ENCODE measurements around the gene RICTOR.

Gene RICTOR

DNA sequence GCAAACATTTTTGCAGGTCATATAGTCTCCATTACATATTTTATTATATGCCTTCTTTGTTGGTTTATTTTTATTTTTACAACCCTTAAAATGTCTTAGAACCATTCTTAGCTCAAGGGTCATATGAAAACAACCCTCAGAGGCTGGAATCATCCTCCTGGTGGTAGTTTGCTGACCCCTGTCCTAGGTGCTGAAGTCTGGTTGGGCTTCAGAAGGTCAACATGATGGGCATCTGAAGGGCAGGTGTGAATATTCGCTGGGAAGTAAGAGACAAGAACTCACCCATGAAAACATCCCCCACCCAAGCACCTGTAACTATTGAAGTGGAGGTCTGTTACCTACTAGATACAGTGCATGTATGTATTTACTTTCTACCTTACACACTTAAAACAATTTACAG lies 153.0 kb downstream of the RICTOR start:
- DNase-seq (ENCODE audit: low read depth) = no peak
- H3K4me3 ChIP-seq (ENCODE audit: low read depth, low read length) = no peak overlapping the region

DNA sequence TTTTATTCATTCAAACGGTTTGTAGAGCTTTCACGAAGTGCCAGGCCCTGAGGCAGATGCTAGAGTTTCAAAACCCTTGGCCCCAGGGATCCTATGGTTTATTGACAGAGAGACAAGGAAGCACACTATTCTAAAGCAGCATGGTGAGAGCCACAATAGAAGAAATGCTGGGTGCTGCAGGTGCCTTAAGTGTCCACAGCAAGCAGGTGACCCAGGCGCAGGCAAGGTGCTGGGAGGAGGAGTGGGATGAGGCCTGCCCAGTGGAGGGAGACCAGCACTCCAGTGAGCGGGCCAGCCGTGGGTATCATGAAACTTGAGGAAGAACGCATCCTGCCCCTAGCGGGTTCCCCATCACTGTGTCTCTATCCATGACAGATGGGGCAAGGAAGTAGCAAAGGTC lies 157.4 kb downstream of the RICTOR start:
- H3K4me3 ChIP-seq (ENCODE audit: low read depth, low read length) = no peak overlapping the region

DNA sequence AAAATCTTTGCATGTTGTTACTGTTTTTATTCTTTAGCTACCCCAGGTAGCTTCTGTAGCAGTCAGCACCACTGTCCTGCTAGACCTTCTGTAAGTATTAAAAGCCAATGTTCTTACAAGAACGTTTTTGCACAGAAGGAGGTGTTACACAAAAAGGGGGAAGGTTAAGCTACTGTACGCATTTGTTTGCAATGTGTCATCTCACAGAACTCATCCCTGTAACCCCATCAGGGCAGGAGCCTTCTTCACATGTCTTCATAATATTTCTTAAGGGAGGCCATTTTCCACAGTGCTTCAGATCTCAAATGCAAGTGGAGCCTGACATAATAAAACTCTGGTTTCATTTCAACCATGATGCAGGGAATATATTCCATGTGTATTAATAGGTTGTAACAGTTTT lies 160.5 kb downstream of the RICTOR start:
- DNase-seq (ENCODE audit: low read depth) = no peak
- H3K4me3 ChIP-seq (ENCODE audit: low read depth, low read length) = no peak overlapping the region

More for the DNA sequence above, 157.4 kb downstream of the RICTOR start:
- no peak for DNase-seq (ENCODE audit: low read depth)

DNA sequence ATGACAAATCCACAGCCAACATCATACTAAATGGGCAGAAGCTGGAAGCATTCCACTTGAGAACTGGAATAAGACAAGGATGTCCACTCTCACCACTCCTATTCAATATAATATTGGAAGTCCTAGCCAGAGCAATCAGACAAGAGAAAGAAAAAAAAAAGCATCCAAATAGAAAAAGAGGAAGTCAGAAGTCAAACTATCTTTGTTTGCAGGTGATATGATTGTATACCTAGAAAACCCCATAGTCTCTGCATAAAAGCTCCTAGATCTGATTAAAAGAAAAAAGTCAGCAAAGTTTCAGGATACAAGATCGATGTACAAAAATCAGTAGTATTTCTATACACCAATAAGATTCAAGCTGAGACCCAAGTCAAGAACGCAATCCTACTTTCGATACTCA lies 162.3 kb downstream of the RICTOR start:
- no peak overlapping the region for H3K4me3 ChIP-seq (ENCODE audit: low read depth, low read length)
- no peak for DNase-seq (ENCODE audit: low read depth)

DNA sequence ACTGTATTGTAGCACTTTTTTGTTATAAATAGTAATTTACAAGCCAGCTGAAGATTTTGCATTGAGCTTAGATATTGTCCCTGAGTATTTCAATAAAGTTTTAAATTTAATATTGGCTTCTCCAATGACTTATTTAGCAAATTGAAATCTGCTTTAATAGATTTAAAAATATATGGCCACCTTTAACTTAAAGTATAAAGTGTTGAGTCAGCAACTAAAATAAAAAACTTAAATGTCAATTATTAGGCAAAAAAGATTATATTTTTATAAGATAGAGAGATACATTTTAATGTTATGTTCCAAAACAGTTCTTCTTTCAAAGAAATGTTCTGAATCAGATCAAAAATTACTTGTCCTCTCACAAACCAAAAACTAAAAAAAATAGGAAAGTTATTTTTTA lies 167.7 kb downstream of the RICTOR start:
- no peak for DNase-seq (ENCODE audit: low read depth)
- no peak overlapping the region for H3K4me3 ChIP-seq (ENCODE audit: low read depth, low read length)

DNA sequence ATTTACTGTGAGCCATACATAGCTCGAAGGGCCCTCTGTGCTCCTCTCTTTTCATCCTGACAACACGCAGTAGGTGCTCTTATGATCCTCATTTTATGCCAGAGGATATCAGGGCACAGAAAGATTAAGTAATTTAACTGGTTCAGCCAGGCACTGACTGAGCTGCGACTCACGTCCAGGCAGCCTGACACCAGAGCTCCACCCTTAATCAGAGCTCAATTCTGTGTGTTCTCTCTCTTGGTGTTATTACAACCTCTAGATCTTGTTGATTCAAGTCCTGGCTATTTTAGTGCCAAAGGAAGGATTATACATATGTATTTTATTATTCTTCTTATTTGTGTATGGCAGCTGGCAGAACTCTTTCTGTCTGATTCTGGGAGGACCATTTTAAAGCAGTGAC lies 168.7 kb downstream of the RICTOR start:
- DNase-seq (ENCODE audit: low read depth) = no peak
- H3K4me3 ChIP-seq (ENCODE audit: low read depth, low read length) = no peak overlapping the region

DNA sequence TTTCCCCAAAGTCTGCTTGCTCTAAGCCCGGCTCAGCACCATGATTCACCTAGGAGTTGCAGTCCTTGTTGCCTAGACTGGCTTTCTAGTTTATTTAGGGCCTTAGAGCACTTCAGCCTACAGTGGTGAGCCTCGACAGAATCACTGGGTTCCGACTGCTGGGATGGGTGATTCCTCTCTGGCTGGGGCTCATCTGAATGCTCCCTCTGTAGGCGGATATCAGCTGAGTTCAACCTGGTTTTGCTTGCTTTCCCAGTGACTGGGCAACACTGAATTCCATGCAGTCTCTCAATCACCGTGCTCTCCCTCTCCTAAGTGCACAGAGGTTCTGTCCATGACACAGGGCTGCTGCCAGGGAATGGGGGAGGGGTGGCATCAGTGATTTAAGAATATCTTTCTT lies 174.3 kb downstream of the RICTOR start:
- no peak for DNase-seq (ENCODE audit: low read depth)
- H3K4me3 ChIP-seq (ENCODE audit: low read depth, low read length) = no peak overlapping the region

DNA sequence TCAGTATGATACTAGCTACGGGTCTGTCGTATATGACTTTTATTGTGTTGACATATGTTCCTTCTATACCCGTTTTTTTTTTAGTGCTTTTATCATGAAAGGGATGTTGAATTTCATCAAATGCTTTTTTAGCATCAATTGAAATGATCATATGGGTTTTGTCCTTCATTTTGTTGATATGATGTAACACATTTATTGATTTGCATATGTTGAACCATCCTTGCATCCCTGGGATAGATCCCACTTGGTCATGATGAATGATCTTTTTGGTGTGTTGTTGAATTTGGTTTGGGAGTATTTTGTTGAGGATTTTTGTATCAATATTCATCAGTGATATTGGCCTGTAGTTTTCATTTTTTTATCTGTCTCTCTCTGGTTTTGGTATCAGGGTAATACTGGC lies 177.4 kb downstream of the RICTOR start:
- no peak overlapping the region for H3K4me3 ChIP-seq (ENCODE audit: low read depth, low read length)
- DNase-seq (ENCODE audit: low read depth) = no peak

DNA sequence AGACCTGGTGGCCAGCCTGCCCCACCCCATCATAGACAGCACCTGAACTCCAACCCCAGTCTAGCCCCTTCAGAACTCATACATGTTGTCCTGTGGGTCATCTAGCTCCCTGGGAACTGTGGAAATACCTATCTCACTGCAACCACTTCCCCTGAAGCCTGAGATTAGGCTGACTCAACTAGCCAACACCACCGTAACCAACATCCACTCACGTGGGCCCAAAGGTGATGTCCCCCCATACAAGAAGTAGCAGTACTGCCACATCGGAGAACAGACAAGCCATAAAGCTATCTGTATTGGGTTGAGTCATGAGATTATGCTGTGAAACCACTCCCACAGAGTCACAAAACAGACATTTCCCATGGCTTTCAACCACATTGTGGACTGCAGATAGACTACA lies 181.8 kb downstream of the RICTOR start:
- DNase-seq (ENCODE audit: low read depth) = no peak
- H3K4me3 ChIP-seq (ENCODE audit: low read depth, low read length) = no peak overlapping the region

DNA sequence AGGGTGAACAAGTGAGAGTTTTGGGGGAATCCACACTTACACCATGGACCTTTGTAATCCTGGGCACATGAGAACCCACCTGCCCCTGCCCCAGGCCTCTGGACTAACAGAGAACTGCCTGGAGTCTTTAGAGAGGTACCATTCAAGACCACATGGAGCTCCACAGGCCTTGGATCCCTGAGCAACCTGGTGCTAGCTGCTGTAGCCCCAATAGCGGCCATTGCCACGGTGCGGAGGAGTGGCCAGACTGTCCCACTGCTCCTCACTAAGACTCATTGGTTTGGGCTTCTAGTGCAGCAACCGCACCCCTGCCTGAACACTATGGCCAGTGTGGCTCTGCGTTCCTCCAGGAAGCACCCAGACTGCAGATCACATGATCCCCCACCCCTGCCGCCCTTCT lies 182.6 kb downstream of the RICTOR start:
- no peak overlapping the region for H3K4me3 ChIP-seq (ENCODE audit: low read depth, low read length)
- DNase-seq (ENCODE audit: low read depth) = no peak

DNA sequence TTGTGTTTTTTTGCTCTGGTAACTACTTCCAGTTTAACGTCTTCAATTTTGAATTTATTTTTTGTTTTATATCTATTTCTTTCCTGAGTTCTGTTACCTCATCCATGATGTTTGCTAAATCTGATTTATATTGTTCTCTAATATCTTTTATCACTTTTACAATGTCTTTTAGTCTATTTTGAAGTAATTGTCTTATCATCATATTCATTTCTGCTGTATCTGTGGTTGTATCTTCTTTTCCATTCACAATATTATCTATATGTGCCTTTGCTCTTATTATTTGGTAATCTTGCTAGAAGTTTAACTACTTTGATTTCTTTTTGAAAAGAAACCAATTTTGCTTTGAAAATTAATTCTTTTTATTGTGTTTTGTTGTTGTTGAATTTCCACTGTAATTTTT lies 184.8 kb downstream of the RICTOR start:
- no peak for DNase-seq (ENCODE audit: low read depth)
- H3K4me3 ChIP-seq (ENCODE audit: low read depth, low read length) = no peak overlapping the region

DNA sequence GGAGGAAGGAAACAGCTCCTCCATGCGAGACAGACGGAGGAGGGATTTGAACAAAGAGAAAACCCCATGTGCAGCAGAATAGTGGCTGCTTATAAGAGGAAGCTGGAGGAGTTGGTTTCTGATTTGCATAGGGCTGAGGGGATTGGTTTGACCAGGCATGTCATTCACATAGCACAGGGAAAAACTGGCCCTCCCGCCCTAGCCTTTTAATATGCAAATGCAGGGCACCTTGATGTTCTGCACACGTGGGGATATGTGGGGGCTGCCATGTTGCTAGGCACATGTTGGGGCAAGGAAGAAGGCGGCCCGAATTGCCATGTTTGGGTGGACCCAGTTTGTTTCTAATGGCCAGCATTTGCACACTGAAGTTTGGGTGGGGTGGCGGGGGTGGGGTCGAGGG lies 186.2 kb downstream of the RICTOR start:
- no peak overlapping the region for H3K4me3 ChIP-seq (ENCODE audit: low read depth, low read length)
- DNase-seq (ENCODE audit: low read depth) = no peak

Measured in skeletal muscle cell (primary cell).